Loucy (cell line): ENCODE data around the gene L2HGDH.

Source experiments
- H2AFZ ChIP-seq: fragments of 200-600 bp; sonication (generic); 2 replicates; pipeline ENCODE4 v1.6.0; 2016; ENCODE audit warnings: antibody characterized with exemption, mild to moderate bottlenecking, low read length, moderate library complexity
- H3F3A ChIP-seq: fragments of 200-600 bp; 2 replicates; pipeline ENCODE4 v1.6.0; 2016; ENCODE audit warnings: antibody characterized with exemption, low read depth, mild to moderate bottlenecking
- H3K27me3 ChIP-seq: fragments of 200-600 bp; sonication (generic); 2 replicates; pipeline ENCODE4 v1.6.1; 2014; ENCODE audit warnings: low read length, mild to moderate bottlenecking; ENCODE audit not compliant: insufficient read depth, poor library complexity, severe bottlenecking
- H3K36me3 ChIP-seq: fragments of 200-600 bp; sonication (generic); 2 replicates; pipeline ENCODE4 v1.6.1; 2016; ENCODE audit warnings: low read length; ENCODE audit not compliant: insufficient read depth
- H3K4me1 ChIP-seq: fragments of 200-600 bp; sonication (generic); 2 replicates; pipeline ENCODE4 v1.5.1; 2014; ENCODE audit warnings: low read length, mild to moderate bottlenecking; ENCODE audit not compliant: insufficient read depth, poor library complexity, severe bottlenecking
- H3K4me2 ChIP-seq: fragments of 200-600 bp; sonication (generic); 2 replicates; pipeline ENCODE4 v1.6.0; 2014; ENCODE audit warnings: antibody characterized with exemption, low read length, low read depth, mild to moderate bottlenecking; ENCODE audit not compliant: poor library complexity, severe bottlenecking
- H3K4me3 ChIP-seq: fragments of 200-600 bp; sonication (generic); 2 replicates; pipeline ENCODE4 v1.5.1; 2014; ENCODE audit warnings: low read length, mild to moderate bottlenecking, mixed read lengths; ENCODE audit not compliant: poor library complexity, severe bottlenecking
- H3K79me2 ChIP-seq: fragments of 200-600 bp; sonication (generic); 2 replicates; pipeline ENCODE4 v1.6.1; 2014; ENCODE audit warnings: low read length; ENCODE audit not compliant: insufficient read depth
- H3K9ac ChIP-seq: fragments of 200-600 bp; sonication (generic); 2 replicates; pipeline ENCODE4 v1.6.0; 2014; ENCODE audit warnings: mild to moderate bottlenecking, low read depth, low read length, moderate library complexity; ENCODE audit not compliant: poor library complexity, severe bottlenecking
- H3K9me2 ChIP-seq: fragments of 200-600 bp; sonication (generic); replicated peaks from 2 replicates; pipeline ENCODE4 v1.6.1; 2016; ENCODE audit warnings: low read depth, low read length, mixed read lengths
- H3K9me3 ChIP-seq: fragments of 200-600 bp; sonication (generic); 2 replicates; pipeline ENCODE4 v1.6.1; 2014; ENCODE audit warnings: mild to moderate bottlenecking, antibody characterized with exemption, low read length, low read depth; ENCODE audit not compliant: insufficient read depth
- H4K20me1 ChIP-seq: fragments of 200-600 bp; sonication (generic); 2 replicates; pipeline ENCODE4 v1.6.0; 2014; ENCODE audit warnings: antibody characterized with exemption, low read length, mild to moderate bottlenecking; ENCODE audit not compliant: insufficient read depth, poor library complexity, severe bottlenecking
- EZH2phosphoT487 ChIP-seq: fragments of 200-600 bp; IDR thresholded peaks from 2 replicates; pipeline ENCODE4 v1.6.1; 2018; ENCODE audit warnings: antibody characterized with exemption, mild to moderate bottlenecking, moderate library complexity, borderline replicate concordance
- TF ChIP-seq, protein P1 (sequence below): fragments of 200-600 bp; sonication (generic); conservative IDR thresholded peaks from 2 replicates; pipeline ENCODE4 v1.5.1; 2014; ENCODE audit warnings: mild to moderate bottlenecking, antibody characterized with exemption, low read length

The L2HGDH gene

DNA sequence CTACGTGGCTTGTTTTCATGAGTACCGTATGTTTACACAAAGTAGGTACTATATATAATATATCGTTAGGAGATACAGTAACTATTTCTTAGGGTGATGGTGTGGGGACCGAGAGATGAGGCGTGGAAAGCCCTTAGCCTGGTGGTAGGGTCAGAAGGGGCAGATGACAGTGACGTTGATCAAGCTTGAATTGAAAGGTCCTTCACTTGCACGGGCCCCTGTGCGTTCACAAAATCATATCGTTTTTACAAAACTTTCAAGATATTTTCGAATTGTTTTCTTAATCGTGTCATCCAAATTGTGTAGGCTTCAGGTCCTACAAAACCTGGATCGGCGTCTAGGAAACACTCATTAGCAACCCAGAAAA, 79.8 kb downstream of the L2HGDH start:
- H3K9me2 ChIP-seq, result no peaks in the 10 kb centered on the region
- H3F3A ChIP-seq, result peaks cover 3% of the 10 kb centered on the region; the same call in 1 of the 2 replicates
- H3K9ac ChIP-seq, result peak overlapping the region; percentile 69
- H3K4me2 ChIP-seq, result peak overlapping the region; percentile 81
- H4K20me1 ChIP-seq, result peaks cover 23% of the 10 kb centered on the region
- peak overlapping the region; percentile 75 for H3K4me3 ChIP-seq
- H2AFZ ChIP-seq, result peak overlapping the region; percentile 95
- H3K79me2 ChIP-seq, result peaks cover 37% of the 10 kb centered on the region
- no peak for TF ChIP-seq EZH2phosphoT487
- TF ChIP-seq, protein P1, sequence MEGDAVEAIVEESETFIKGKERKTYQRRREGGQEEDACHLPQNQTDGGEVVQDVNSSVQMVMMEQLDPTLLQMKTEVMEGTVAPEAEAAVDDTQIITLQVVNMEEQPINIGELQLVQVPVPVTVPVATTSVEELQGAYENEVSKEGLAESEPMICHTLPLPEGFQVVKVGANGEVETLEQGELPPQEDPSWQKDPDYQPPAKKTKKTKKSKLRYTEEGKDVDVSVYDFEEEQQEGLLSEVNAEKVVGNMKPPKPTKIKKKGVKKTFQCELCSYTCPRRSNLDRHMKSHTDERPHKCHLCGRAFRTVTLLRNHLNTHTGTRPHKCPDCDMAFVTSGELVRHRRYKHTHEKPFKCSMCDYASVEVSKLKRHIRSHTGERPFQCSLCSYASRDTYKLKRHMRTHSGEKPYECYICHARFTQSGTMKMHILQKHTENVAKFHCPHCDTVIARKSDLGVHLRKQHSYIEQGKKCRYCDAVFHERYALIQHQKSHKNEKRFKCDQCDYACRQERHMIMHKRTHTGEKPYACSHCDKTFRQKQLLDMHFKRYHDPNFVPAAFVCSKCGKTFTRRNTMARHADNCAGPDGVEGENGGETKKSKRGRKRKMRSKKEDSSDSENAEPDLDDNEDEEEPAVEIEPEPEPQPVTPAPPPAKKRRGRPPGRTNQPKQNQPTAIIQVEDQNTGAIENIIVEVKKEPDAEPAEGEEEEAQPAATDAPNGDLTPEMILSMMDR, result no peak
- no peaks in the 10 kb centered on the region for H3K27me3 ChIP-seq
- peaks cover 30% of the 10 kb centered on the region for H3K4me1 ChIP-seq
- H3K36me3 ChIP-seq, result no peaks in the 10 kb centered on the region
- no peaks in the 10 kb centered on the region for H3K9me3 ChIP-seq

DNA sequence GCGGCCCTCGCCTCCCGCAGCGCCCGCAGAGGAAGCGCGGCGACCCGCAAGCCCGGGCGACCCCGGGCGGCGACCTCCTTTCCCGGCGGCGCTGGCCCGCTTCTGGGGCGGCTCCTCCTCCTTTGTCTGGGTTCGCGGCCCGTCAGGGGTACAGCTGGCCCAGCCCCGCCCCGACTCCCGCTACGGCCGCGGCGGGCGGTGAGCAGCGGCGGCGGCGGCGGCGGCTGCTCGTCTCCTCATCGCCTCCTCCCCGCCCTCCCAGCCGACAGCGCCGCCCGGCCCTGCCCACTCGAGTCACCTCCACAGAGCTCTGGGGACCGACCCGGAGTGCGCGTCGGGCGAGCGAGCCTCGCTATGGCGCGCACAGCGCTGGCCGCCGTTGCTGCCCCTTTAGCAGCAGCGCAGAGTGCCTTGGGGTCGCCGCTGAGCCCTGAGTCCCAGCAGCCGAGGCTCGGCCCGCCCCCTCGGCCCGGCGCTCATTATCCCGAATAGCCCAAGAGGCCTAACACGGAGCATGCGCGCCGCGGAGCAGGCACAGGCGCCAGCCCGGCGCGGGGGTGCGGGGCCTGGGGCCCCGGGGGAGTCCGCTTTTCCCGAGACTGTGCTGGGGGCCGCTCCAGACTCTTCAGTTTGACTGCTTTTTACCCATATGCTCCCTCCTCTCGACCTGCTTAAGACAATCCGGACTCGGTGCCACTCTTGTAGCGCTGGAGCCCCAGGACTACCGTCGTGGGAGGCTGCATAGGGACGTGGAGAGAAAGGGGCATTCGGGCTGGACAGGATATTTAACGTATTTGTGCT, 80.4 kb downstream of the L2HGDH start, which contains the start of gene SOS2:
Gene SOS2 (minus strand): TSS at position 104 of the 801 bp plus-strand sequence. CDS start 295 bp downstream, outside the sequence.
- H3K4me1 ChIP-seq, result peaks cover 31% of the 10 kb centered on the region
- H3K9me2 ChIP-seq, result no peaks in the 10 kb centered on the region
- H3K27me3 ChIP-seq, result no peaks in the 10 kb centered on the region
- H3F3A ChIP-seq, result peaks cover 3% of the 10 kb centered on the region; the same call in 1 of the 2 replicates
- H3K4me3 ChIP-seq, result peak within 1 kb of the TSS; percentile 75
- no peaks in the 10 kb centered on the region for H3K9me3 ChIP-seq
- peaks cover 23% of the 10 kb centered on the region for H4K20me1 ChIP-seq
- H2AFZ ChIP-seq, result peak within 1 kb of the TSS; percentile 95
- H3K36me3 ChIP-seq, result no peaks in the 10 kb centered on the region
- no peak for TF ChIP-seq EZH2phosphoT487
- TF ChIP-seq, protein P1, result no peak
- H3K79me2 ChIP-seq, result peaks cover 43% of the 10 kb centered on the region
- peak within 1 kb of the TSS; percentile 75 for H3K9ac ChIP-seq
- H3K4me2 ChIP-seq, result peak within 1 kb of the TSS; percentile 93

DNA sequence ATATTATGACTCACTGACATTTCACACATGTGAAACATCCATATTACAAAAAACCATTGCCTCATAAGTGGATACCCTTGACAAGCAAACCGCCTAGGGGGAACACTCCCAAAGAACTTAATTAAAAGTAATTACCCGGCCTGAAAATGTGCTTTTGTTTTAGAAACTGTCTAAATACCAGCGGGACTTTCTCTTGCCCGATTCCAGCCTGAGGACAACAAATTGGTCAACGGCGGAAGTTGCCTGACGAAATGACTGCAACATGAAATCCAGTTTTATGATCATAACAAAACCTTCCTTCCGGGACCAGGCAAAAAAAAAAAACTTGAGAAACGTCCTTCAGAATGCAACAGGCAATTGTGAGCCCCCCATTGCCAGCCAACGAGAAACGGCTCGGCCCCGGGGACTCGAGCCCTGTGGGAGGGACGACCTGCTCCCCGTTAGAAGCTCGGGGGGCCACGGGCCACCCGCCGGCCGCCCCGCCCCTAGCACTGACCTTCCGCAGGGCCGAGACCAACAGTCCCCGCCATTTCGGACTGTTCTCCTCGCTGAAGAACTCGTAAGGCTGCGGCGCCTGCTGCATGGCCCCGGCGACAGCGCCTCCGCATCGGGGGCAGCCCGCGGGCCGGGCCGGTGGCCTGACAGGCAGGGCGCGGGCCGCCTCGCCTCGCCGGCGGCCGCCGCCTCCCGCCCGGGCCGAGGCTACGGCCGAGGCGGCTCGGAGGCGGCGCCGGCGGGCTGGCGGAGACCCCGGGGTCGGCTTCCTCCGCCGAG, 81.1 kb downstream of the L2HGDH start:
- peak overlapping the region; percentile 95 for H2AFZ ChIP-seq
- H3K4me3 ChIP-seq, result peak overlapping the region; percentile 75
- peak overlapping the region; percentile 75 for H3K9ac ChIP-seq
- peaks cover 3% of the 10 kb centered on the region; the same call in 1 of the 2 replicates for H3F3A ChIP-seq
- H3K9me2 ChIP-seq, result no peaks in the 10 kb centered on the region
- peaks cover 50% of the 10 kb centered on the region for H3K79me2 ChIP-seq
- H3K4me1 ChIP-seq, result peaks cover 39% of the 10 kb centered on the region
- TF ChIP-seq EZH2phosphoT487, result no peak
- TF ChIP-seq, protein P1, result no peak
- no peaks in the 10 kb centered on the region for H3K36me3 ChIP-seq
- peaks cover 23% of the 10 kb centered on the region for H4K20me1 ChIP-seq
- no peaks in the 10 kb centered on the region for H3K27me3 ChIP-seq
- no peaks in the 10 kb centered on the region for H3K9me3 ChIP-seq
- H3K4me2 ChIP-seq, result peak overlapping the region; percentile 93
